ENCODE data around the gene TMEM43. TPM values are rescaled to one million over a fixed set of nuclear protein-coding genes. Genes with fewer than 3 reads are reported as not detected.

TMEM43 gene
- polyA plus RNA-seq, 1 of the 3 experiments (the other 2 are of a cell fraction) = 105 TPM

DNA sequence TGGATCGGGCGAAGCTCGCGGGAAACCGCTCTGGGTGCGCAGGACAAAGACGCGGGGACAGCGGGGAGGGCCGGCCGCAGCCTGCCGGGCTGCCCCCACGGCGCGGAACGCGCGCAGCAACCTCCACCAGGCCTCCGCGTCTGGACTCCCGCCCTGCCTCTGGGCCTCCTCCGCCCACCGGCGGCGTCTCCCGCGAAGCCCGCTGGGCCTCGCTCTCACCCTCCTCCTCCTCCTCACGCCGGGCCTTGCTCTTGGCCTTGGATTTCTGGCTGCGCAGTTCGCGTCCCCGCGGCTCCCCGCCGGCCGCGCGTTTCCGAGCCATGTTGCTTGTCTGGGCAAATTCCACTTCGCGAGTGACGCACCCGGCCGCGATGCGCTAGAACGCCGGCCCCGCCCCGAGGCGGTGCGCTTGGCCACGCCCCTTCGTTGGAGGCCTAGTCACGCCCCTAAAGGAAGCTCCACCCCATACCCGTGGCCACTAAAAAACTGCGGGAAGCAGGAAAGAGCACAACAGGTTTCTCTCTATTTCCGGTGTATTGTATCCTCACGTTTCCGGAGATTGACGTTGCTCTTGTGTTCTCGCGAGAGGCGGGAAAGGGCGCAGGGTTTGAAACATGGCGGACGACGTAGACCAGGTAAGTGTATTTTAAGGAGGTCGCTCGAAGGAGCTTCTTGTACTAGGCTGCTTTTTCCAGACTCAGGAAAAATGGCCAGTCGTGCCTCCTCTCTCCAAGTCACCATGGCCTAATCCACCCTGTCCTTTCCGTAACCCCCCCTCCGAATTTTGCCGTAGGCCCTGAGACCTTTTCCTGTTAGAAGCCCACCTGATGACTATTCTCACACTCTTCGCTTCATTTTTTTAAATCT lies 53.6 kb downstream of the TMEM43 start, which contains the start of the genes LSM3 and XPC (continued):
- TF ChIP-seq, protein P1, sequence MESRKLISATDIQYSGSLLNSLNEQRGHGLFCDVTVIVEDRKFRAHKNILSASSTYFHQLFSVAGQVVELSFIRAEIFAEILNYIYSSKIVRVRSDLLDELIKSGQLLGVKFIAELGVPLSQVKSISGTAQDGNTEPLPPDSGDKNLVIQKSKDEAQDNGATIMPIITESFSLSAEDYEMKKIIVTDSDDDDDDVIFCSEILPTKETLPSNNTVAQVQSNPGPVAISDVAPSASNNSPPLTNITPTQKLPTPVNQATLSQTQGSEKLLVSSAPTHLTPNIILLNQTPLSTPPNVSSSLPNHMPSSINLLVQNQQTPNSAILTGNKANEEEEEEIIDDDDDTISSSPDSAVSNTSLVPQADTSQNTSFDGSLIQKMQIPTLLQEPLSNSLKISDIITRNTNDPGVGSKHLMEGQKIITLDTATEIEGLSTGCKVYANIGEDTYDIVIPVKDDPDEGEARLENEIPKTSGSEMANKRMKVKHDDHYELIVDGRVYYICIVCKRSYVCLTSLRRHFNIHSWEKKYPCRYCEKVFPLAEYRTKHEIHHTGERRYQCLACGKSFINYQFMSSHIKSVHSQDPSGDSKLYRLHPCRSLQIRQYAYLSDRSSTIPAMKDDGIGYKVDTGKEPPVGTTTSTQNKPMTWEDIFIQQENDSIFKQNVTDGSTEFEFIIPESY (IDR thresholded peaks at IDR 0.05; ENCODE audit: borderline replicate concordance, low read depth) = peak; percentile 99
- TF ChIP-seq RFX5 (IDR thresholded peaks at IDR 0.05; ENCODE audit: low read length) (0 out of 2 replicates have a peak, but pooled peaks have one; percentile 41), FOSL2 (IDR thresholded peaks at IDR 0.05; ENCODE audit: borderline replicate concordance, low read depth) (peak; percentile 33; the same call in 1 of the 2 replicates)

- Histone ChIP-seq H4K20me1 (ENCODE audit: insufficient read depth) (peaks cover 14% of the 10 kb centered on the region; the same call in 1 of the 2 replicates), H3K4me1 (ENCODE audit: control insufficient read depth in 1 of 2, insufficient read depth in 2 of 2, low read depth in 1 of 2, low read length in 1 of 2) (peaks cover 17 to 31% of the 10 kb centered on the region in 2 experiments; a peak in 3 of 4 replicates), H3K9me2 (no peaks in the 10 kb centered on the region), H3K4me2 (peak overlapping the region; percentile 77), H3F3A (replicated peaks; ENCODE audit: insufficient read depth) (peaks cover 9% of the 10 kb centered on the region), H3K36me3 (replicated peaks in 1 of 2; ENCODE audit: control insufficient read depth in 1 of 2, insufficient read depth in 2 of 2, low read length in 1 of 2) (peaks cover 27 to 28% of the 10 kb centered on the region in 2 experiments), H3K9me3 (no peaks in the 10 kb centered on the region), H3K27me3 (ENCODE audit: insufficient read depth) (no peaks in the 10 kb centered on the region), H3K79me2 (ENCODE audit: insufficient read depth) (peaks cover 82% of the 10 kb centered on the region), H2AFZ (ENCODE audit: low read depth) (peak overlapping the region; percentile 75), H3K4me3 (ENCODE audit: low read depth in 2 of 2, low read length in 1 of 2) (peak overlapping the region; percentile 90 to 98), H3K9ac (peak overlapping the region; percentile 83), H3K27ac (ENCODE audit: low read depth in 2 of 2, low read length in 1 of 2) (peak overlapping the region; percentile 53 to 77)
- no peak for DNase-seq
- CTCF ChIA-PET = interaction anchor here (1.1 to 3.1 kb wide), 8 partner anchors 13 to 329 kb away, joined by 3 to 28 read pairs (median 4); no protein-coding TSS in a partner anchor
- TF ChIP-seq RAD21 (IDR thresholded peaks at IDR 0.05; ENCODE audit: low read length) (no peak), RXRA (IDR thresholded peaks at IDR 0.05; ENCODE audit: borderline replicate concordance, low read depth) (no peak)
- WGBS (ENCODE audit: low lambda C conversion rate) = 0% methylated on average over 3 of the region's 3 CpGs
- POLR2A ChIA-PET = interaction anchor here (0.6 to 2.0 kb wide), 9 partner anchors 12 to 1388 kb away, joined by 3 to 35 read pairs (median 4); partner anchors contain the start of genes CHCHD4, RBSN, SLC6A6 and TMEM43
Observed at GRCh38 chr3:14179114-14179465, 54.2 kb downstream of the TMEM43 start.

DNA sequence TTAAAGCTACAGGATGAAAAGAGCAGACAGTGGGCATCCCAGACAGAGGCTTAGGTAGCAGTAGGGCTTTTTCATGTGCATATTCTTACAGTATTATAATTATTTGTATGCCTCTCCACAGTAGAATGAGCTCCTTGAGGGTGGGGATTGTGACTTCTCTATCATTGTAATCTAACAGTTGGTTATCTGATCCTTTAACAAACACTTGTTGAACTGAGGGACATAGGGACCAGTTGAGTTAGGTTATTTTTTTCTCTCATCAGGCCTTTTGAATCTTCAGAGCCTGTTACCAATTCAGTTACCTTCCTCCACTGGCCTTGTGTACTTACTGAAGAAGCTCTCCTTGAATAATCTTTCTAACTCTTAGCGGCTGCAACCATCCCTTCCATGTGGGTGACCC lies 54.9 kb downstream of the TMEM43 start:
- H3K4me2 ChIP-seq = peak overlapping the region; percentile 77
- H3K27me3 ChIP-seq (ENCODE audit: insufficient read depth) = no peaks in the 10 kb centered on the region
- no peaks in the 10 kb centered on the region for H3K9me2 ChIP-seq
- no peaks in the 10 kb centered on the region for H3K9me3 ChIP-seq
- peaks cover 75% of the 10 kb centered on the region for H3K79me2 ChIP-seq (ENCODE audit: insufficient read depth)
- peaks cover 17 to 26% of the 10 kb centered on the region in 2 experiments; a peak in 3 of 4 replicates for H3K4me1 ChIP-seq (ENCODE audit: control insufficient read depth in 1 of 2, insufficient read depth in 2 of 2, low read depth in 1 of 2, low read length in 1 of 2)
- no peak overlapping the region for H2AFZ ChIP-seq (ENCODE audit: low read depth)
- H3F3A ChIP-seq (replicated peaks; ENCODE audit: insufficient read depth) = peaks cover 4% of the 10 kb centered on the region
- POLR2A ChIA-PET = interaction anchor here (1.7 kb wide), 1 partner anchor 24 kb away, joined by 9 read pairs; no protein-coding TSS in a partner anchor
- no peak overlapping the region for H3K27ac ChIP-seq (ENCODE audit: low read depth in 2 of 2, low read length in 1 of 2)
- DNase-seq = no peak
- H3K9ac ChIP-seq = no peak overlapping the region
- H3K4me3 ChIP-seq (ENCODE audit: low read depth in 2 of 2, low read length in 1 of 2) = peak overlapping the region; percentile 90 to 98; a peak in 2 of 4 replicates
- WGBS (ENCODE audit: low lambda C conversion rate) = 91% methylated on average over 1 of the region's 1 CpG
- peaks cover 29 to 30% of the 10 kb centered on the region in 2 experiments for H3K36me3 ChIP-seq (replicated peaks in 1 of 2; ENCODE audit: control insufficient read depth in 1 of 2, insufficient read depth in 2 of 2, low read length in 1 of 2)
- H4K20me1 ChIP-seq (ENCODE audit: insufficient read depth) = peaks cover 14% of the 10 kb centered on the region; the same call in 1 of the 2 replicates
- CTCF ChIA-PET = interaction anchor here (1.1 to 3.1 kb wide), 6 partner anchors 16 to 328 kb away, joined by 3 to 28 read pairs (median 4); no protein-coding TSS in a partner anchor
- TF ChIP-seq TCF12 (IDR thresholded peaks at IDR 0.05) (no peak), RXRA (IDR thresholded peaks at IDR 0.05; ENCODE audit: borderline replicate concordance, low read depth) (no peak), JUND (IDR thresholded peaks at IDR 0.05) (no peak), SMC3 (IDR thresholded peaks at IDR 0.05; ENCODE audit: low read depth, low read length) (no peak), PBX3 (IDR thresholded peaks at IDR 0.05) (no peak), GABPA (IDR thresholded peaks at IDR 0.05; ENCODE audit: low read depth) (no peak), EZH2phosphoT487 (IDR thresholded peaks at IDR 0.05; ENCODE audit: borderline replicate concordance, low read depth) (no peak), CHD2 (IDR thresholded peaks at IDR 0.05; ENCODE audit: low read length, partially characterized antibody) (no peak), FOXM1 (IDR thresholded peaks at IDR 0.05; ENCODE audit: low read depth) (no peak), USF2 (IDR thresholded peaks at IDR 0.05; ENCODE audit: borderline replicate concordance, low read depth, low read length) (no peak), FOSL2 (IDR thresholded peaks at IDR 0.05; ENCODE audit: borderline replicate concordance, low read depth) (no peak), YY1 (IDR thresholded peaks at IDR 0.05; ENCODE audit: low read depth) (no peak)
- TF ChIP-seq, protein P2, sequence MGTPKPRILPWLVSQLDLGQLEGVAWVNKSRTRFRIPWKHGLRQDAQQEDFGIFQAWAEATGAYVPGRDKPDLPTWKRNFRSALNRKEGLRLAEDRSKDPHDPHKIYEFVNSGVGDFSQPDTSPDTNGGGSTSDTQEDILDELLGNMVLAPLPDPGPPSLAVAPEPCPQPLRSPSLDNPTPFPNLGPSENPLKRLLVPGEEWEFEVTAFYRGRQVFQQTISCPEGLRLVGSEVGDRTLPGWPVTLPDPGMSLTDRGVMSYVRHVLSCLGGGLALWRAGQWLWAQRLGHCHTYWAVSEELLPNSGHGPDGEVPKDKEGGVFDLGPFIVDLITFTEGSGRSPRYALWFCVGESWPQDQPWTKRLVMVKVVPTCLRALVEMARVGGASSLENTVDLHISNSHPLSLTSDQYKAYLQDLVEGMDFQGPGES (IDR thresholded peaks at IDR 0.05; ENCODE audit: low read depth, low read length) = no peak
- TF ChIP-seq, protein P3, sequence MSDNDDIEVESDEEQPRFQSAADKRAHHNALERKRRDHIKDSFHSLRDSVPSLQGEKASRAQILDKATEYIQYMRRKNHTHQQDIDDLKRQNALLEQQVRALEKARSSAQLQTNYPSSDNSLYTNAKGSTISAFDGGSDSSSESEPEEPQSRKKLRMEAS (IDR thresholded peaks at IDR 0.05; ENCODE audit: low read depth) = no peak
